ENCODE data around the gene FOXK2. TPM values are rescaled to one million over a fixed set of nuclear protein-coding genes. Genes with fewer than 3 reads are reported as not detected.
"Not testable (repeated sequence)": the region's sequence is repeated elsewhere in the genome, so short reads cannot be mapped to it uniquely, and the experiment has no call there.

Gene FOXK2
- total RNA-seq, 1 donor from 2014 or later, result 95.2 TPM

DNA sequence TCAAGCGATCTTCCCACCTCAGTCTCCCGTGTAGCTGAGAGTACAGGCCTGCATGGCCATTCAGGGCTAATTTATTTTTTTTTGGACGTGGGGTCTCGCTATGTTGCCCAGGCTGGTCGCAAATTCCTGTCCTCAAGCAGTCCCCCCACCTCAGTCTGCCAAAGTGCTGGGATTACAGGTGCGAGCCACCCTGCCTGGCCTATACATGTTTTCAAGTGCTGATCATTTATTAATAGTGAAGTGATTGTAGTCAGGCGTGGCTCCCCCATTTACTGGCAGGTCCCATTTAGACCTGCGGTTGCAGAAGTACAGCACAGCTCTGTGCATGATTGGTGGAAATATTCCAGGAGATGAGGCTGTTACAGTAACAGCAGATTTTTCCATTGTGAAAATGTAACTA is 8.4 kb downstream of the FOXK2 start:
- Mint-ChIP-seq H3K9me3 (no peaks in the 10 kb centered on the region), H3K36me3 (ENCODE audit: low read depth) (peaks cover 27% of the 10 kb centered on the region), H3K4me3 (ENCODE audit: low read depth) (no peak overlapping the region), H3K4me1 (ENCODE audit: low read depth) (peaks cover 45% of the 10 kb centered on the region), H3K27me3 (ENCODE audit: low read depth) (no peaks in the 10 kb centered on the region), H3K27ac (no peak overlapping the region)
- intact Hi-C loops (cut with micrococcal nuclease), result no loop called here
- no peak for DNase-seq (ENCODE audit: low spot score)

DNA sequence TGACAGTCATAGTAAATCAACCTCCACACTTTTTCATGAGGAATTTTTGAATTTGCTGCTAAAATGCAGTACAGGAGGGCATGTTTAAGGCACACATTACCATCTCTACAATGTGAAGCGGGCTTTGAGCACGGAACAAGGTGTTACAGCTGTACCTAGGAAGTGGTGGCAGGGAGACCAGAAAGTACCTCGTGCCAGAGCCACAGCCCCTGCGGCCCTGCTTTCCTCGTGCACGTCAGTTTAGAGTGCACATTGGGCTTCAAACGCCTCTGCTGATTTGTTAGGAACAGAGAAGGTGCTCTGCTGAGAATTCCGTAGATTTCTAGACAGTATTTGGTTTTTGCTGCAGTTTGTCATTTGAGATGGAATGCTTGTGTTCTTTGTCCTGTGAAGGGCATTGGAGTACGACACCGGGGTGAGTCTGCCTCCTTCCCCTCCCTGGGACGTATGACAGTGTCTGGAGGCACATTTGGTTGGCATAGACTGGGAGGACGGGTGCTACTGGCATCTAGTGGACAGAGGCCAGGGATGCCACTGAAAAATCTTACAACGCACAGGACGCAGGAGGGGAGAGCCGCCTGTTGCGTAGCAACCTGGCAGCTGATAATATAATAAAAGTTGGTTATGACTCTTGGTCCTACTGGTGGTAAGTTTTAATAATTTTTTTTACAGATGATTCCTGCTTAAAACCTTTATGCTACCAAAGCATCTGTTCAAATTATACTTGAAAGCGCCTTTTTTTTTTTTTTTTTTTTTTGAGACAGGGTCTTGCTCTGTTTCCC is 9.1 kb downstream of the FOXK2 start:
- no peak overlapping the region for H3K4me3 Mint-ChIP-seq (ENCODE audit: low read depth)
- no peaks in the 10 kb centered on the region for H3K27me3 Mint-ChIP-seq (ENCODE audit: low read depth)
- peaks cover 44% of the 10 kb centered on the region for H3K4me1 Mint-ChIP-seq (ENCODE audit: low read depth)
- intact Hi-C loops (cut with micrococcal nuclease), result no loop called here
- no peak for DNase-seq (ENCODE audit: low spot score)
- H3K9me3 Mint-ChIP-seq, result no peaks in the 10 kb centered on the region
- H3K36me3 Mint-ChIP-seq (ENCODE audit: low read depth), result peaks cover 23% of the 10 kb centered on the region
- H3K27ac Mint-ChIP-seq, result no peak overlapping the region

DNA sequence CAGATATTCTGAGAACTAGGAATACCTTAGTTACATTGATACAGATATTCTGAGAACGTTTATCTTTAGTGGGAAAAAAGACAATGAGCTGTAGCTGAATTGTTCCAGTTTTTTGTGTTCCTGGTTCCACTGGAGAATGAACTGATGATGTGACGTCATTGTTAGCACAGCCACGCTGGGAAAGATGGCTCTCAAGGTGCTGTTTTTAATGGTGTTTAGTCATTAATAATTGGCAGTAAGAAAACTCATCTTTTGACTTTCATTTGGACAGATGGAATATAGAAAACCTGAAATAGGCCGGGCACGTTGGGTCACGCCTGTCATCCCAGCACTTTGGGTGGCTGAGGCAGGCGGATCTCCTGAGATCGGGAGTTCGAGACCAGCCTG is 10.4 kb downstream of the FOXK2 start:
- Mint-ChIP-seq H3K27ac (peak overlapping the region; percentile 49), H3K4me3 (ENCODE audit: low read depth) (peak overlapping the region; percentile 13), H3K4me1 (ENCODE audit: low read depth) (peaks cover 51% of the 10 kb centered on the region), H3K9me3 (no peaks in the 10 kb centered on the region), H3K36me3 (ENCODE audit: low read depth) (peaks cover 24% of the 10 kb centered on the region), H3K27me3 (ENCODE audit: low read depth) (no peaks in the 10 kb centered on the region)
- DNase-seq (ENCODE audit: low spot score), result no peak
- intact Hi-C loops (cut with micrococcal nuclease), result no loop called here

- Mint-ChIP-seq H3K4me3 (ENCODE audit: low read depth) (no peak overlapping the region), H3K27me3 (ENCODE audit: low read depth) (no peaks in the 10 kb centered on the region), H3K4me1 (ENCODE audit: low read depth) (peaks cover 56% of the 10 kb centered on the region), H3K36me3 (ENCODE audit: low read depth) (peaks cover 23% of the 10 kb centered on the region), H3K9me3 (no peaks in the 10 kb centered on the region), H3K27ac (peak overlapping the region; percentile 85)
- intact Hi-C loops (cut with micrococcal nuclease), result no loop called here
- no peak for DNase-seq (ENCODE audit: low spot score)
Measured at GRCh38 chr17:82531431-82531881, 11.9 kb downstream of the FOXK2 start.

- peak overlapping the region; percentile 78 for H3K27ac Mint-ChIP-seq
- no peaks in the 10 kb centered on the region for H3K9me3 Mint-ChIP-seq
- H3K4me1 Mint-ChIP-seq (ENCODE audit: low read depth), result peaks cover 49% of the 10 kb centered on the region
- H3K4me3 Mint-ChIP-seq (ENCODE audit: low read depth), result no peak overlapping the region
- intact Hi-C loops (cut with micrococcal nuclease), result no loop called here
- DNase-seq (ENCODE audit: low spot score), result no peak
- H3K36me3 Mint-ChIP-seq (ENCODE audit: low read depth), result peaks cover 23% of the 10 kb centered on the region
- H3K27me3 Mint-ChIP-seq (ENCODE audit: low read depth), result no peaks in the 10 kb centered on the region
Measured at GRCh38 chr17:82534401-82534812, 14.9 kb downstream of the FOXK2 start.

GRCh38 chr17:82536512-82537201 is 17.1 kb downstream of the FOXK2 start:
- intact Hi-C loops (cut with micrococcal nuclease), result no loop called here
- Mint-ChIP-seq H3K27me3 (ENCODE audit: low read depth) (no peaks in the 10 kb centered on the region), H3K27ac (peak overlapping the region; percentile 80), H3K4me1 (ENCODE audit: low read depth) (peaks cover 36% of the 10 kb centered on the region), H3K4me3 (ENCODE audit: low read depth) (peak overlapping the region; percentile 24), H3K36me3 (ENCODE audit: low read depth) (peaks cover 15% of the 10 kb centered on the region), H3K9me3 (no peaks in the 10 kb centered on the region)
- no peak for DNase-seq (ENCODE audit: low spot score)

GRCh38 chr17:82537228-82537627 is 17.7 kb downstream of the FOXK2 start:
- peaks cover 15% of the 10 kb centered on the region for H3K36me3 Mint-ChIP-seq (ENCODE audit: low read depth)
- DNase-seq (ENCODE audit: low spot score); H3K9me3 Mint-ChIP-seq; intact Hi-C loops (cut with micrococcal nuclease); H3K4me3 Mint-ChIP-seq (ENCODE audit: low read depth); H3K27me3 Mint-ChIP-seq (ENCODE audit: low read depth); H3K27ac Mint-ChIP-seq: not testable (repeated sequence)
- peaks cover 36% of the 10 kb centered on the region for H3K4me1 Mint-ChIP-seq (ENCODE audit: low read depth)

- H3K9me3 Mint-ChIP-seq; H3K4me3 Mint-ChIP-seq (ENCODE audit: low read depth); DNase-seq (ENCODE audit: low spot score); H3K27me3 Mint-ChIP-seq (ENCODE audit: low read depth); intact Hi-C loops (cut with micrococcal nuclease); H3K27ac Mint-ChIP-seq: not testable (repeated sequence)
- peaks cover 36% of the 10 kb centered on the region for H3K4me1 Mint-ChIP-seq (ENCODE audit: low read depth)
- H3K36me3 Mint-ChIP-seq (ENCODE audit: low read depth), result peaks cover 15% of the 10 kb centered on the region
Measured at GRCh38 chr17:82539076-82539475, 19.5 kb downstream of the FOXK2 start.

- intact Hi-C loops (cut with micrococcal nuclease), result no loop called here
- no peak for DNase-seq (ENCODE audit: low spot score)
- no peak overlapping the region for H3K27ac Mint-ChIP-seq
Measured at GRCh38 chr17:82542439-82542838, 22.9 kb downstream of the FOXK2 start.

DNA sequence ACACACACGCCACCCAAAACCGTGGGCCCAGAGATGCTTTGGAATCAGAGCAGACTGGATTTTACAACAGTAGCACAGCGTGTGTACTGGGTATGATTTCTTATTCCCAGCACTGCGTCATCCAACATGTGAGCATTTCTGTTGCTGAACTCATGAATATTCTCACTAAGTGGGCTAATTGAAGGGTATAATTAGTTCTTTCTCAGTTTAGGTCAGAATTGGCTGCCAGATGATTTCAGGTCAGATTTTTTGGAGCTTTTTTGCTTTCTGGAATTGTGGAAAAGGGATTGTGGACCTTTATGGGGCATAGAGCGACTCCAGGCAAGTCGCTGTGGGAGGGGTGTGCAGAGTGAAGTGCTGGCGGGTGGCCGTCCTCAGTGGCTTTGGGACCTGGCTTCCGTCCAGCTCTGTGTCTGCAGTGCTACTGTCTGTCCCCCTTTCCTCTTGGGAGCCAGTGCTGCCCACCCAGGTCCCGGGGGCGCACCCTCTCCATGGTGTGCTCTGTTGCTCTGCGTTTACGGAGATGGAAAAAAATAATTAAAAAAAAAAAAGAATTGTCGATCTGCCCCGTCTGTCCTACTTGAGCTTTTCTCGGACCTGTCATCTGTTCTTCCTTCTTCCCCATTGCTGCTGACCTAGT is 25.0 kb downstream of the FOXK2 start:
- Mint-ChIP-seq H3K9me3 (no peaks in the 10 kb centered on the region), H3K4me1 (ENCODE audit: low read depth) (peaks cover 27% of the 10 kb centered on the region), H3K27me3 (ENCODE audit: low read depth) (no peaks in the 10 kb centered on the region), H3K4me3 (ENCODE audit: low read depth) (no peak overlapping the region), H3K36me3 (ENCODE audit: low read depth) (peaks cover 13% of the 10 kb centered on the region), H3K27ac (no peak overlapping the region)
- intact Hi-C loops (cut with micrococcal nuclease), result no loop called here
- no peak for DNase-seq (ENCODE audit: low spot score)

More at GRCh38 chr17:82542439-82542838, 22.9 kb downstream of the FOXK2 start:
- Mint-ChIP-seq H3K9me3 (no peaks in the 10 kb centered on the region), H3K36me3 (ENCODE audit: low read depth) (peaks cover 4% of the 10 kb centered on the region), H3K4me3 (ENCODE audit: low read depth) (no peak overlapping the region), H3K4me1 (ENCODE audit: low read depth) (peaks cover 20% of the 10 kb centered on the region), H3K27me3 (ENCODE audit: low read depth) (no peaks in the 10 kb centered on the region)

GRCh38 chr17:82545071-82545462 is 25.5 kb downstream of the FOXK2 start:
- Mint-ChIP-seq H3K4me3 (ENCODE audit: low read depth) (no peak overlapping the region), H3K36me3 (ENCODE audit: low read depth) (peaks cover 13% of the 10 kb centered on the region), H3K27me3 (ENCODE audit: low read depth) (no peaks in the 10 kb centered on the region), H3K27ac (no peak overlapping the region), H3K4me1 (ENCODE audit: low read depth) (peaks cover 27% of the 10 kb centered on the region), H3K9me3 (no peaks in the 10 kb centered on the region)
- DNase-seq (ENCODE audit: low spot score), result no peak
- intact Hi-C loops (cut with micrococcal nuclease), result no loop called here

- Mint-ChIP-seq H3K9me3 (no peaks in the 10 kb centered on the region), H3K27me3 (ENCODE audit: low read depth) (no peaks in the 10 kb centered on the region), H3K27ac (peak overlapping the region; percentile 11), H3K36me3 (ENCODE audit: low read depth) (peaks cover 9% of the 10 kb centered on the region), H3K4me1 (ENCODE audit: low read depth) (peaks cover 30% of the 10 kb centered on the region), H3K4me3 (ENCODE audit: low read depth) (no peak overlapping the region)
- no peak for DNase-seq (ENCODE audit: low spot score)
- intact Hi-C loops (cut with micrococcal nuclease), result no loop called here
Measured at GRCh38 chr17:82547981-82548380, 28.4 kb downstream of the FOXK2 start.
